ENCODE measurements around the gene BLTP2. TPM values are rescaled to one million over a fixed set of nuclear protein-coding genes. Genes with fewer than 3 reads are reported as not detected.

Gene BLTP2
- total and polyA plus RNA-seq, 10 of the 15 experiments (the other 5 are each of a cell fraction or from before 2014, with no cell fraction given) = 14.2 to 151 (median 78.1) TPM

DNA sequence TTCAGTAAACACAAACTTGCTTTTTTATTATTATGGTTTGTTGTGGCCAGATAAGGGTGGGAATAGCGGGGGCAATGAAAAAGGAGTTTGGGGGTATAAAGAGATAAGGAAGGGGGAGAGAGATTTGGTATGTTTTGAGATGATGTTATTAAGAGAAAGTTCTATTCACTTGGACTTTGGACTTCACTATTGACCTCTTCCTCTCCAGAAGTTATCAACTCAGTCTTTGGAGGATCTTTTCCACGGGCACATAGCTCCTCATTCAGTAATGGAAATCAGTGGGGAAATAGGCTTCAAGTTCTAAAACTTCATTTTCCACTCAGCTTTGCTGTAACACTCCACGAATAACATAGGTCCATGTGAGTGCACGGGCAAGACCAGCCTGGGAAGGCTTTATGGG is 43.5 kb upstream of the BLTP2 start:
- Histone ChIP-seq H3K36me3 (ENCODE audit: control insufficient read depth in 2 of 2, insufficient read depth in 2 of 2, low read length in 1 of 2) (peaks cover 29 to 49% of the 10 kb centered on the region in 2 experiments), H3K9ac (ENCODE audit: control insufficient read depth, insufficient read depth, low read length) (no peak overlapping the region), H3K27ac (ENCODE audit: control insufficient read depth, insufficient read depth) (no peak overlapping the region), H3K79me2 (ENCODE audit: control insufficient read depth, insufficient read depth, low read length) (no peaks in the 10 kb centered on the region), H2AFZ (ENCODE audit: control insufficient read depth, low read depth, low read length) (no peak overlapping the region), H3K27me3 (replicated peaks in 1 of 2; ENCODE audit: control insufficient read depth in 2 of 2, insufficient read depth in 2 of 2, low read length in 1 of 2) (no peaks in the 10 kb centered on the region), H3K4me2 (ENCODE audit: control insufficient read depth, insufficient read depth) (no peak overlapping the region), H3K4me1 (ENCODE audit: control insufficient read depth, insufficient read depth, low read length) (no peaks in the 10 kb centered on the region), H3K4me3 (no peak overlapping the region), H4K20me1 (ENCODE audit: control insufficient read depth, insufficient read depth) (no peaks in the 10 kb centered on the region; the same call in 1 of the 2 replicates), H3K9me3 (replicated peaks; ENCODE audit: control insufficient read depth, insufficient read depth, low read length) (no peaks in the 10 kb centered on the region)
- ChIA-PET CTCF (interaction anchor here (0.6 to 1.2 kb wide), 5 partner anchors 23 to 488 kb away, joined by 3 to 4 read pairs (median 3); partner anchors contain the start of gene PROCA1), POLR2A (interaction anchor here (0.7 to 1.2 kb wide), 3 partner anchors 41 to 209 kb away, joined by 3 to 4 read pairs (median 3); no protein-coding TSS in a partner anchor), RAD21 (ENCODE audit: unreplicated experiment) (no interaction called here), SMC1A (ENCODE audit: uncharacterized antibody, unreplicated experiment) (interaction anchor here (0.9 kb wide), 1 partner anchor 10 kb away, joined by 3 read pairs; no protein-coding TSS in a partner anchor)
- ATAC-seq (no peak), DNase-seq (ENCODE audit: low read depth, low spot score) (no peak), FAIRE-seq (no peak)
- TF ChIP-seq MEF2B (IDR thresholded peaks at IDR 0.05; ENCODE audit: partially characterized antibody, poor library complexity, severe bottlenecking) (no peak), NR2C1 (IDR thresholded peaks at IDR 0.05) (no peak), ZZZ3 (IDR thresholded peaks at IDR 0.05; ENCODE audit: control insufficient read depth, insufficient read length, low read depth) (no peak), DPF2 (IDR thresholded peaks at IDR 0.05) (no peak), ZNF622 (IDR thresholded peaks at IDR 0.05) (no peak), SREBF2 (IDR thresholded peaks at IDR 0.05; ENCODE audit: low read length) (no peak), HCFC1 (IDR thresholded peaks at IDR 0.05; ENCODE audit: low read length) (no peak), ATF7 (IDR thresholded peaks at IDR 0.05; ENCODE audit: low read depth) (no peak), RBBP5 (conservative IDR thresholded peaks at IDR 0.05) (no peak), MEF2A (IDR thresholded peaks at IDR 0.05; ENCODE audit: insufficient read depth, low read depth, low read length) (no peak), ZNF24 (IDR thresholded peaks at IDR 0.05) (no peak), ASH2L (IDR thresholded peaks at IDR 0.05; ENCODE audit: borderline replicate concordance, low read depth) (no peak), EP300 (IDR thresholded peaks at IDR 0.05; ENCODE audit: borderline replicate concordance in 1 of 2, control insufficient read depth in 1 of 2, low read depth in 2 of 2, low read length in 2 of 2) (no peak)
- TF ChIP-seq, protein P1, sequence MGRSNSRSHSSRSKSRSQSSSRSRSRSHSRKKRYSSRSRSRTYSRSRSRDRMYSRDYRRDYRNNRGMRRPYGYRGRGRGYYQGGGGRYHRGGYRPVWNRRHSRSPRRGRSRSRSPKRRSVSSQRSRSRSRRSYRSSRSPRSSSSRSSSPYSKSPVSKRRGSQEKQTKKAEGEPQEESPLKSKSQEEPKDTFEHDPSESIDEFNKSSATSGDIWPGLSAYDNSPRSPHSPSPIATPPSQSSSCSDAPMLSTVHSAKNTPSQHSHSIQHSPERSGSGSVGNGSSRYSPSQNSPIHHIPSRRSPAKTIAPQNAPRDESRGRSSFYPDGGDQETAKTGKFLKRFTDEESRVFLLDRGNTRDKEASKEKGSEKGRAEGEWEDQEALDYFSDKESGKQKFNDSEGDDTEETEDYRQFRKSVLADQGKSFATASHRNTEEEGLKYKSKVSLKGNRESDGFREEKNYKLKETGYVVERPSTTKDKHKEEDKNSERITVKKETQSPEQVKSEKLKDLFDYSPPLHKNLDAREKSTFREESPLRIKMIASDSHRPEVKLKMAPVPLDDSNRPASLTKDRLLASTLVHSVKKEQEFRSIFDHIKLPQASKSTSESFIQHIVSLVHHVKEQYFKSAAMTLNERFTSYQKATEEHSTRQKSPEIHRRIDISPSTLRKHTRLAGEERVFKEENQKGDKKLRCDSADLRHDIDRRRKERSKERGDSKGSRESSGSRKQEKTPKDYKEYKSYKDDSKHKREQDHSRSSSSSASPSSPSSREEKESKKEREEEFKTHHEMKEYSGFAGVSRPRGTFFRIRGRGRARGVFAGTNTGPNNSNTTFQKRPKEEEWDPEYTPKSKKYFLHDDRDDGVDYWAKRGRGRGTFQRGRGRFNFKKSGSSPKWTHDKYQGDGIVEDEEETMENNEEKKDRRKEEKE (IDR thresholded peaks at IDR 0.05) = no peak
- TF ChIP-seq, protein P2, sequence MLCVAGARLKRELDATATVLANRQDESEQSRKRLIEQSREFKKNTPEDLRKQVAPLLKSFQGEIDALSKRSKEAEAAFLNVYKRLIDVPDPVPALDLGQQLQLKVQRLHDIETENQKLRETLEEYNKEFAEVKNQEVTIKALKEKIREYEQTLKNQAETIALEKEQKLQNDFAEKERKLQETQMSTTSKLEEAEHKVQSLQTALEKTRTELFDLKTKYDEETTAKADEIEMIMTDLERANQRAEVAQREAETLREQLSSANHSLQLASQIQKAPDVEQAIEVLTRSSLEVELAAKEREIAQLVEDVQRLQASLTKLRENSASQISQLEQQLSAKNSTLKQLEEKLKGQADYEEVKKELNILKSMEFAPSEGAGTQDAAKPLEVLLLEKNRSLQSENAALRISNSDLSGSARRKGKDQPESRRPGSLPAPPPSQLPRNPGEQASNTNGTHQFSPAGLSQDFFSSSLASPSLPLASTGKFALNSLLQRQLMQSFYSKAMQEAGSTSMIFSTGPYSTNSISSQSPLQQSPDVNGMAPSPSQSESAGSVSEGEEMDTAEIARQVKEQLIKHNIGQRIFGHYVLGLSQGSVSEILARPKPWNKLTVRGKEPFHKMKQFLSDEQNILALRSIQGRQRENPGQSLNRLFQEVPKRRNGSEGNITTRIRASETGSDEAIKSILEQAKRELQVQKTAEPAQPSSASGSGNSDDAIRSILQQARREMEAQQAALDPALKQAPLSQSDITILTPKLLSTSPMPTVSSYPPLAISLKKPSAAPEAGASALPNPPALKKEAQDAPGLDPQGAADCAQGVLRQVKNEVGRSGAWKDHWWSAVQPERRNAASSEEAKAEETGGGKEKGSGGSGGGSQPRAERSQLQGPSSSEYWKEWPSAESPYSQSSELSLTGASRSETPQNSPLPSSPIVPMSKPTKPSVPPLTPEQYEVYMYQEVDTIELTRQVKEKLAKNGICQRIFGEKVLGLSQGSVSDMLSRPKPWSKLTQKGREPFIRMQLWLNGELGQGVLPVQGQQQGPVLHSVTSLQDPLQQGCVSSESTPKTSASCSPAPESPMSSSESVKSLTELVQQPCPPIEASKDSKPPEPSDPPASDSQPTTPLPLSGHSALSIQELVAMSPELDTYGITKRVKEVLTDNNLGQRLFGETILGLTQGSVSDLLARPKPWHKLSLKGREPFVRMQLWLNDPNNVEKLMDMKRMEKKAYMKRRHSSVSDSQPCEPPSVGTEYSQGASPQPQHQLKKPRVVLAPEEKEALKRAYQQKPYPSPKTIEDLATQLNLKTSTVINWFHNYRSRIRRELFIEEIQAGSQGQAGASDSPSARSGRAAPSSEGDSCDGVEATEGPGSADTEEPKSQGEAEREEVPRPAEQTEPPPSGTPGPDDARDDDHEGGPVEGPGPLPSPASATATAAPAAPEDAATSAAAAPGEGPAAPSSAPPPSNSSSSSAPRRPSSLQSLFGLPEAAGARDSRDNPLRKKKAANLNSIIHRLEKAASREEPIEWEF (IDR thresholded peaks at IDR 0.05; ENCODE audit: insufficient replicate concordance, low read depth, low read length) = no peak
- TF ChIP-seq, protein P3, sequence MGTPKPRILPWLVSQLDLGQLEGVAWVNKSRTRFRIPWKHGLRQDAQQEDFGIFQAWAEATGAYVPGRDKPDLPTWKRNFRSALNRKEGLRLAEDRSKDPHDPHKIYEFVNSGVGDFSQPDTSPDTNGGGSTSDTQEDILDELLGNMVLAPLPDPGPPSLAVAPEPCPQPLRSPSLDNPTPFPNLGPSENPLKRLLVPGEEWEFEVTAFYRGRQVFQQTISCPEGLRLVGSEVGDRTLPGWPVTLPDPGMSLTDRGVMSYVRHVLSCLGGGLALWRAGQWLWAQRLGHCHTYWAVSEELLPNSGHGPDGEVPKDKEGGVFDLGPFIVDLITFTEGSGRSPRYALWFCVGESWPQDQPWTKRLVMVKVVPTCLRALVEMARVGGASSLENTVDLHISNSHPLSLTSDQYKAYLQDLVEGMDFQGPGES (IDR thresholded peaks at IDR 0.05) = no peak
- 99% methylated on average over 4 of the region's 4 CpGs for WGBS (ENCODE audit: insufficient coverage, insufficient replicate concordance, low lambda C conversion rate, missing lambda C conversion rate)
- no TSS peak for BruUV-seq (replicated peaks)
- intact Hi-C loops (cut with micrococcal nuclease; ENCODE audit: unreplicated experiment) = no loop called here
- in situ Hi-C loops (cut with MboI) = no loop called here
